ENCODE results near the gene TUBB3.
"Not testable (repeated sequence)": the region's sequence is repeated elsewhere in the genome, so short reads cannot be mapped to it uniquely, and the experiment has no call there.

TUBB3 gene

GRCh38 chr16:89918453-89919347, 4.4 kb upstream of the TUBB3 start, which contains the start of gene MC1R:
MC1R (plus strand) TSS chr16:89918862; CDS start chr16:89919259, 397 bp downstream.
- DNase-seq = no peak

- DNase-seq = no peak
Measured at GRCh38 chr16:89919535-89920406, 3.4 kb upstream of the TUBB3 start.

GRCh38 chr16:89920723-89921122, 2.4 kb upstream of the TUBB3 start:
- DNase-seq = no peak

- DNase-seq = no peak
Measured at GRCh38 chr16:89921131-89921701, 1.9 kb upstream of the TUBB3 start.

- DNase-seq = no peak
Measured at GRCh38 chr16:89921702-89922476, 1.3 kb upstream of the TUBB3 start.

GRCh38 chr16:89922477-89922883, 662 bp upstream of the TUBB3 start:
- DNase-seq = no peak

- DNase-seq = no peak
Measured at GRCh38 chr16:89923640-89924296, 626 bp downstream of the TUBB3 start.

GRCh38 chr16:89924297-89924924, 1.3 kb downstream of the TUBB3 start:
- no peak for DNase-seq

- no peak for DNase-seq
Measured at GRCh38 chr16:89924925-89925307, 1.8 kb downstream of the TUBB3 start.

GRCh38 chr16:89925596-89926079, 2.5 kb downstream of the TUBB3 start:
- DNase-seq = no peak

- no peak for DNase-seq
Measured at GRCh38 chr16:89931305-89931896, 8.3 kb downstream of the TUBB3 start.

- DNase-seq = no peak
Measured at GRCh38 chr16:89931964-89932363, 8.8 kb downstream of the TUBB3 start.

- DNase-seq = not testable (repeated sequence)
Measured at GRCh38 chr16:89934019-89934418, 10.9 kb downstream of the TUBB3 start.

GRCh38 chr16:89934611-89935553, 11.7 kb downstream of the TUBB3 start:
- DNase-seq = no peak

GRCh38 chr16:89935620-89936019, 12.5 kb downstream of the TUBB3 start:
- not testable (repeated sequence) for DNase-seq

GRCh38 chr16:89936034-89936433, 12.9 kb downstream of the TUBB3 start:
- DNase-seq = no peak

- no peak for DNase-seq
Measured at GRCh38 chr16:89936508-89936907, 13.4 kb downstream of the TUBB3 start.

GRCh38 chr16:89936981-89937380, 13.8 kb downstream of the TUBB3 start:
- no peak for DNase-seq

GRCh38 chr16:89938175-89938885, 15.2 kb downstream of the TUBB3 start:
- no peak for DNase-seq
